Aortic smooth muscle cell (primary cell): Measurements from ENCODE around the gene CIT. TPM values are rescaled to one million over a fixed set of nuclear protein-coding genes. Genes with fewer than 3 reads are reported as not detected.

Experiments
- total RNA-seq: library from RNA; depleted of rRNA; stranded (reverse); fragments of >200 nt; gene quantifications from 2 replicates; pipeline ENCODE4 v1.2.3, GENCODE V29; 2014

The CIT gene, protein sequence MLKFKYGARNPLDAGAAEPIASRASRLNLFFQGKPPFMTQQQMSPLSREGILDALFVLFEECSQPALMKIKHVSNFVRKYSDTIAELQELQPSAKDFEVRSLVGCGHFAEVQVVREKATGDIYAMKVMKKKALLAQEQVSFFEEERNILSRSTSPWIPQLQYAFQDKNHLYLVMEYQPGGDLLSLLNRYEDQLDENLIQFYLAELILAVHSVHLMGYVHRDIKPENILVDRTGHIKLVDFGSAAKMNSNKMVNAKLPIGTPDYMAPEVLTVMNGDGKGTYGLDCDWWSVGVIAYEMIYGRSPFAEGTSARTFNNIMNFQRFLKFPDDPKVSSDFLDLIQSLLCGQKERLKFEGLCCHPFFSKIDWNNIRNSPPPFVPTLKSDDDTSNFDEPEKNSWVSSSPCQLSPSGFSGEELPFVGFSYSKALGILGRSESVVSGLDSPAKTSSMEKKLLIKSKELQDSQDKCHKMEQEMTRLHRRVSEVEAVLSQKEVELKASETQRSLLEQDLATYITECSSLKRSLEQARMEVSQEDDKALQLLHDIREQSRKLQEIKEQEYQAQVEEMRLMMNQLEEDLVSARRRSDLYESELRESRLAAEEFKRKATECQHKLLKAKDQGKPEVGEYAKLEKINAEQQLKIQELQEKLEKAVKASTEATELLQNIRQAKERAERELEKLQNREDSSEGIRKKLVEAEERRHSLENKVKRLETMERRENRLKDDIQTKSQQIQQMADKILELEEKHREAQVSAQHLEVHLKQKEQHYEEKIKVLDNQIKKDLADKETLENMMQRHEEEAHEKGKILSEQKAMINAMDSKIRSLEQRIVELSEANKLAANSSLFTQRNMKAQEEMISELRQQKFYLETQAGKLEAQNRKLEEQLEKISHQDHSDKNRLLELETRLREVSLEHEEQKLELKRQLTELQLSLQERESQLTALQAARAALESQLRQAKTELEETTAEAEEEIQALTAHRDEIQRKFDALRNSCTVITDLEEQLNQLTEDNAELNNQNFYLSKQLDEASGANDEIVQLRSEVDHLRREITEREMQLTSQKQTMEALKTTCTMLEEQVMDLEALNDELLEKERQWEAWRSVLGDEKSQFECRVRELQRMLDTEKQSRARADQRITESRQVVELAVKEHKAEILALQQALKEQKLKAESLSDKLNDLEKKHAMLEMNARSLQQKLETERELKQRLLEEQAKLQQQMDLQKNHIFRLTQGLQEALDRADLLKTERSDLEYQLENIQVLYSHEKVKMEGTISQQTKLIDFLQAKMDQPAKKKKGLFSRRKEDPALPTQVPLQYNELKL (N-terminal part only)
- 23.3 and 24.8 TPM in 2 replicates for total RNA-seq

GRCh38 chr12:119876761-119877638, at the start of gene CIT:
CIT (minus strand) TSS chr12:119877320; CDS start chr12:119876168, 1,152 bp downstream.

DNA sequence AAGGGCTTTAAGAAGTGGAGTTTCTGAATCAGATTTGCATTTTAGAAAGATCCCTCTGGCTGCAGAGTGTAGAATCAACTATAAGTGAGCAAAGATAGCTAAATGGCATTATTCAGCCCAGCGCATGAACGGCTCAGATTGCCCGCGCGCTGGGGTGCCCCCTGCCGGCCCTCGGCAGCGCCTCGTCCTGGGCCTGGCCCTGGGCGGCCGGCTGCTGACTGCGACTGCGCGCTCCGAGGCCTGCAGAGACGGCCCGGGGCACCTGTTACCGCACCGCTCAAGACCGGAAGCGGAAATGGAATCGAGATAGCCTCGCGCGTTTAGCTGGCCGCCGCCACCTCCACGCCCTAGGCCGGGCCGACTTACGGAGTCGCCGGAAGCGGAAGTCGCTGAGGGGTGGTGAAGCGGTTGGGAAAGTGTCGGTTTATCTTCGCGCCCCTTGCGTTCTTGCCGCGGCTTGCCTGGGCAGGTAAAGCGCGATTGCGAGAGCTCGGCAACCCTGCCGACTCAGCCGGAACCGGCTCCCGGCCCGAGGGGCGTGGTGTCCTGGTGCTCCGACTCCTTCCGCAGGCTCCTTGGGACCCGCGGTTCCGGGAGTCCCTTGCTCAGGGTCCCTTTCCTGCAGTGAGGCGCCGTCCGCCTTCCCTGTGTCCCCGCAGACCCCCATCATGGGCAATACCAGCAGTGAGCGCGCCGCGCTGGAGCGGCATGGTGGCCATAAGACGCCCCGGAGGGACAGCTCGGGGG, 209.4 kb downstream of the CIT start, which contains the start of gene PRKAB1:
Gene PRKAB1, plus strand, starts transcription at position 557 of the 747 bp plus-strand sequence. Its CDS starts 112 bp downstream, at position 669.

Other genes starting within 250 kb of the CIT start
- gene PRKAB1, start 209.2 kb downstream of the CIT start, total RNA-seq, result 11.4 and 12.6 TPM in 2 replicates
- not detected in 2 replicates for gene BICDL1, start 111.9 kb upstream of the CIT start, total RNA-seq
- gene RAB35, start 239.4 kb upstream of the CIT start, total RNA-seq, result 27.2 and 31.4 TPM in 2 replicates